Activated T-helper 1 cell treated with anti-CD3 and anti-CD28 coated beads, Interleukin-12 subunit alpha, Interleukin-12 subunit beta, Interleukin-2, Interleukin-4 antibody, amounts not matched to agents 30 ng/mL and 10 ng/mL and 1 ng/mL, durations not matched to agents 14 hours and 24 hours and 36 hours (primary cell): ENCODE results near the gene EPN1. TPM values are rescaled to one million over a fixed set of nuclear protein-coding genes. Genes with fewer than 3 reads are reported as not detected.
"Not testable (repeated sequence)": the region's sequence is repeated elsewhere in the genome, so short reads cannot be mapped to it uniquely, and the experiment has no call there.

Source experiments
- DNase-seq: peaks from one replicate; pipeline ENCODE4 v3.0.0; 2021; ENCODE audit warnings: low spot score
- H3K27ac Mint-ChIP-seq: one replicate; pipeline ENCODE4 v1.8.0; 2021; ENCODE audit warnings: mild to moderate bottlenecking, mixed read lengths
- H3K27me3 Mint-ChIP-seq: one replicate; pipeline ENCODE4 v1.8.0; 2022; ENCODE audit warnings: mild to moderate bottlenecking, moderate library complexity, mixed read lengths; ENCODE audit not compliant: insufficient read depth
- H3K36me3 Mint-ChIP-seq: one replicate; pipeline ENCODE4 v1.8.0; 2021; ENCODE audit warnings: low read depth, mixed read lengths
- H3K4me1 Mint-ChIP-seq: one replicate; pipeline ENCODE4 v1.8.0; 2021; ENCODE audit warnings: low read depth, mixed read lengths
- H3K4me3 Mint-ChIP-seq: one replicate; pipeline ENCODE4 v1.8.0; 2021; ENCODE audit warnings: mild to moderate bottlenecking, moderate library complexity, mixed read lengths
- H3K9me3 Mint-ChIP-seq: one replicate; pipeline ENCODE4 v1.8.0; 2021; ENCODE audit warnings: mixed read lengths
- intact Hi-C: fragments of 100-400 bp; cut with micrococcal nuclease; formaldehyde crosslinking; loops from one replicate; pipeline ENCODE4 v1.15.1; 2024
- total RNA-seq: library from RNA; stranded (reverse); gene quantifications from 2 replicates; pipeline ENCODE4 v1.2.3, GENCODE V29; 2022

EPN1 gene
- total RNA-seq, 1 donor from 2014 or later: 48.3 TPM

GRCh38 chr19:55717251-55717650 is 42.2 kb downstream of the EPN1 start:
- no peaks in the 10 kb centered on the region for H3K27me3 Mint-ChIP-seq
- no peaks in the 10 kb centered on the region for H3K4me1 Mint-ChIP-seq
- no peak overlapping the region for H3K27ac Mint-ChIP-seq

DNA sequence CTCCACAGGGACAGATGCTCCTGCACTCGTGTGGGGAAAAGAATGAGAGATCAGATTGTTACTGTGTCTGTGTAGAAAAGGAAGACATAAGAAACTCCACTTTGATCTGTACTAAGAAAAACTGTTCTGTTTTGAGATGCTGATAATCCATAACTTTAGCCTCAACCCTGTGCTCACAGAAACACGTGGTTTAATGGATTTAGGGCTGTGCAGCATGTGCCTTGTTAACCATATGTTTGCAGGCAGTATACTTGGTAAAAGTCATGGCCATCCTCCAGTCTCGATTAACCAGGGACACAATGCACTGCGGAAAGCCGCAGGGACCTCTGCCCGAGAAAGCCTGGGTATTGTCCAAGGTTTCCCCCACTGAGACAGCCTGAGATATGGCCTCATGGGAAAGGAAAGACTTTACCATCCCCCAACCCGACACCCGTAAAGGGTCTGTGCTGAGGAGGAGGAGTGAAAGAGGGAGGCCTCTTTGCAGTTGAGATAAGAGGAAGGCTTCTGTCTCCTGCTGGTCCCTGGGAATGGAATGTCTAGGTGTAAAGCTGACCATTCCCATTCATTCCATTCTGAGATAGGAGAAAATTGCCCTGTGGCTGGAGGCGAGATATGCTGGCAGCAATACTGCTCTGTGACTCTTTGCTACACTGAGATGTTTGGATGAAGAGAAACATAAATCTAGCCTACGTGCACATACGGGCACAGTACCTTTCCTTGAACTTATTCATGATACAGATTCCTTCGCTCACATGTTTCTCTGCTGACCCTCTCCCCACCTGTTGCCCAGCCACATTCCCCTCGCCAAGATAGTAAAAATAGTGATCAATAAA is 43.1 kb downstream of the EPN1 start:
- H3K4me1 Mint-ChIP-seq, H3K36me3 Mint-ChIP-seq, H3K27me3 Mint-ChIP-seq, intact Hi-C loops, H3K27ac Mint-ChIP-seq, H3K4me3 Mint-ChIP-seq, DNase-seq: not testable (repeated sequence)
- peaks cover 28% of the 10 kb centered on the region for H3K9me3 Mint-ChIP-seq

More at GRCh38 chr19:55717251-55717650, 42.2 kb downstream of the EPN1 start:
- Mint-ChIP-seq H3K36me3 (no peaks in the 10 kb centered on the region), H3K9me3 (peaks cover 26% of the 10 kb centered on the region), H3K4me3 (no peak overlapping the region)
- intact Hi-C loops: no loop called here
- no peak for DNase-seq

- H3K4me3 Mint-ChIP-seq: no peak overlapping the region
Observed at GRCh38 chr19:55720214-55720746, 45.3 kb downstream of the EPN1 start.

GRCh38 chr19:55720801-55721200 is 45.8 kb downstream of the EPN1 start:
- intact Hi-C loops: no loop called here
- no peak for DNase-seq
- no peaks in the 10 kb centered on the region for H3K36me3 Mint-ChIP-seq

More at GRCh38 chr19:55720214-55720746, 45.3 kb downstream of the EPN1 start:
- H3K27me3 Mint-ChIP-seq: no peaks in the 10 kb centered on the region
- peaks cover 28% of the 10 kb centered on the region for H3K9me3 Mint-ChIP-seq
- intact Hi-C loops: no loop called here
- no peaks in the 10 kb centered on the region for H3K36me3 Mint-ChIP-seq
- no peak for DNase-seq
- H3K4me1 Mint-ChIP-seq: no peaks in the 10 kb centered on the region
- H3K27ac Mint-ChIP-seq: no peak overlapping the region

DNA sequence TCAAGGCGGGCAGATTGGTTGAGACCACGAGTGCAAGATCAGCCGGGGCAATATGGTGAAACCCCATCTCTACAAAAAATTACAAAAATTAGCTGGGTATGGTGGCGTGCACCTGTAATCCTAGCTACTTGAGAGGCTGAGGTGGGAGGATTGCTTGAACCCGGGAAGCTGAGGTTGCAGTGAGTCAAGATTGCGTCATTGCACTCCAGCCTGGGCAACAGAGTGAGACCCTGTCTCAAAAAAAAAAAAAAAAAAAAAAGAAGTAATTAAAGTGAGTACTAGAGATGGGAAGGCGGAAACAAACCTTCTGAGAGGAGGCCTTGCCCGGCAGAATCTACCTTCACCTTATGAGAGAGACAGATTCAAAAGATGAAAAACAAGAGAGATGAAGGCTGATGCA is 48.5 kb downstream of the EPN1 start:
- intact Hi-C loops: no loop called here
- Mint-ChIP-seq H3K27me3 (no peaks in the 10 kb centered on the region), H3K9me3 (peaks cover 28% of the 10 kb centered on the region), H3K4me1 (no peaks in the 10 kb centered on the region), H3K27ac (no peak overlapping the region), H3K4me3 (no peak overlapping the region), H3K36me3 (no peaks in the 10 kb centered on the region)
- no peak for DNase-seq

More at GRCh38 chr19:55720801-55721200, 45.8 kb downstream of the EPN1 start:
- Mint-ChIP-seq H3K27ac (no peak overlapping the region), H3K4me1 (no peaks in the 10 kb centered on the region), H3K27me3 (no peaks in the 10 kb centered on the region), H3K4me3 (no peak overlapping the region), H3K9me3 (peaks cover 28% of the 10 kb centered on the region)

- intact Hi-C loops, H3K27ac Mint-ChIP-seq, H3K4me3 Mint-ChIP-seq, H3K27me3 Mint-ChIP-seq, H3K36me3 Mint-ChIP-seq, H3K4me1 Mint-ChIP-seq, DNase-seq: not testable (repeated sequence)
- H3K9me3 Mint-ChIP-seq: peaks cover 12% of the 10 kb centered on the region
Observed at GRCh38 chr19:55730378-55730777, 55.4 kb downstream of the EPN1 start.

- intact Hi-C loops: no loop called here
- Mint-ChIP-seq H3K9me3 (peaks cover 2% of the 10 kb centered on the region), H3K4me3 (no peak within 1 kb of the TSS), H3K27ac (no peak within 1 kb of the TSS), H3K27me3 (no peaks in the 10 kb centered on the region), H3K36me3 (no peaks in the 10 kb centered on the region), H3K4me1 (no peaks in the 10 kb centered on the region)
- DNase-seq: no peak
Observed at GRCh38 chr19:55738302-55738701, 63.3 kb downstream of the EPN1 start, which contains the start of gene NLRP9. NLRP9 (minus strand) TSS chr19:55738402; CDS start chr19:55738374, 28 bp downstream.

DNA sequence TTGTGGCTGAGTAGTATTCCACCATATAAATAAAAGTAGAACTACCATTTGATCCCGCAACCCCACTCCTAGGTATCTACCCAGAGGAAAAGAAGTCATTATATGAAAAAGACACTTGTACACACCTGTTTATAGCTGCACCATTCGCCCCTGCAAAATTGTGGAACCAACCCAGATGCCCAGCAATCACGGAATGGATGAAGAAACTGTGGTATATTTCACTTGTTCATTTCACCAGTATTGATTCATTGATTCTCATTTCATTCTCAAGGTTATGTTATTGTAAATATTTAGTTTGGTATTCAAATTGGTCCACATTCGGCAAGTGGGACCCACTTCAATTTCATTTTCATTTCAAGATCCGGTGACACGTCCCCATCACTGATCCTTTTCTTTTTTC is 75.7 kb downstream of the EPN1 start:
- Mint-ChIP-seq H3K4me1 (no peaks in the 10 kb centered on the region), H3K27ac (no peak overlapping the region), H3K27me3 (no peaks in the 10 kb centered on the region), H3K9me3 (peaks cover 11% of the 10 kb centered on the region), H3K4me3 (no peak overlapping the region), H3K36me3 (no peaks in the 10 kb centered on the region)
- intact Hi-C loops: no loop called here
- DNase-seq: no peak

DNA sequence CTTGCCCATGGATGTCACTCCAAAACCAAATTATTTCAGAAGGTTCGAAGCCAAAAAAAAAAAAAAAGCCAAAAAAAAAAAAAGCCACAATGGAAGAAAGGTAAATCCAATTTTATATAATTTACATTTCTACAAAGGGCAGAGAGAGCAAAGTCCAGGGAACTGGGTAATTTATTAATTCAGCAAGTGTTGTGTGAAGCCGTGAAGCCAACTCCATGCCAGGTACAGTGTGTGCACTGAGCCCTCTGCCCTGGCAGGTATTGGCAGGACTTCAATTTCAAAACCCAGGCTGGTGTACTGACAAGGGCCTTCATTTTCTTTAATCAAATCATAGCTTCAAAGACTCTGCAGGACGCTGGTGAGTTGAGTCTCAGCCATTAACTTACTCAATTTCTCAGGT is 78.4 kb downstream of the EPN1 start:
- intact Hi-C loops: no loop called here
- no peak for DNase-seq
- H3K27me3 Mint-ChIP-seq: no peaks in the 10 kb centered on the region
- no peaks in the 10 kb centered on the region for H3K36me3 Mint-ChIP-seq
- H3K9me3 Mint-ChIP-seq: peaks cover 20% of the 10 kb centered on the region
- H3K4me1 Mint-ChIP-seq: no peaks in the 10 kb centered on the region
- H3K4me3 Mint-ChIP-seq: no peak overlapping the region
- H3K27ac Mint-ChIP-seq: no peak overlapping the region

GRCh38 chr19:55756808-55757207 is 81.8 kb downstream of the EPN1 start:
- peaks cover 15% of the 10 kb centered on the region for H3K9me3 Mint-ChIP-seq
- intact Hi-C loops, H3K4me1 Mint-ChIP-seq, H3K36me3 Mint-ChIP-seq, DNase-seq, H3K27me3 Mint-ChIP-seq, H3K27ac Mint-ChIP-seq, H3K4me3 Mint-ChIP-seq: not testable (repeated sequence)

DNA sequence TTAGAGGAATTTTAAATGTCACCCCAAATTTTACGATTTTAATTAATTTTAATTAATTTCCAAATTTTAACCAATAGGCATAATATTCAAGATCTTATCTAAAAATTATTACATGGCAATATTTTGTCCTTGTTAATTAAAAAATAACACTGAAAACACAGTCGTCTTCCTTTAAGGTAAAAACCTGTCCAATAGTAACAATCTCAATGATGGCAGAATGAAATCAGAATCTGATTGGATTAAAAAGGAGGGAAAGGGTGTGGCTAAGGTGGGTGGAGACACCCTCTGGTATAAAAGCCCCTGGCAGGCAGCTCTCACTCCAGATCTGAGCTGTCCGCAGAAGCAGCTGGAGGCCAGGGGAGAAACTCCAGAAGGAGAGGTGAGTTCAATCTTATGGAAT is 83.8 kb downstream of the EPN1 start, which contains the start of gene RFPL4A:
RFPL4A (plus strand) TSS at position 301 of the 400 bp plus-strand sequence. CDS start 2,704 bp downstream, outside the sequence.
- H3K36me3 Mint-ChIP-seq, intact Hi-C loops, H3K4me3 Mint-ChIP-seq, DNase-seq, H3K27ac Mint-ChIP-seq, H3K27me3 Mint-ChIP-seq, H3K4me1 Mint-ChIP-seq: not testable (repeated sequence)
- peaks cover 15% of the 10 kb centered on the region for H3K9me3 Mint-ChIP-seq
